ENCODE results near the gene SELENOP. TPM values are rescaled to one million over a fixed set of nuclear protein-coding genes. Genes with fewer than 3 reads are reported as not detected.

SELENOP gene
- total RNA-seq, 1 experiment from 2014 or later = 0.18 TPM

Other genes with a start within 250 kb of the SELENOP start
- not detected in 2 replicates for gene CCDC152, start 55.1 kb downstream of the SELENOP start, total RNA-seq (2014; rRNA removed; shearing (Covaris generic))
- 21.1 and 22.7 TPM in 2 replicates for gene ANXA2R, start 228.4 kb upstream of the SELENOP start, total RNA-seq (2014; rRNA removed; shearing (Covaris generic))

Data from HT-29 (cell line).